Stimulated activated CD4-positive, alpha-beta T cell treated with anti-CD3 and anti-CD28 coated beads, Interleukin-1b, Interleukin-23, amount 100 ng/mL, for 24 hours (primary cell): ENCODE data around the gene TMEM50A.
"Not testable (repeated sequence)": the region's sequence is repeated elsewhere in the genome, so short reads cannot be mapped to it uniquely, and the experiment has no call there.

Experiments
- DNase-seq, 4 experiments: peaks; one replicate each; pipeline ENCODE4 v3.0.0-alpha.2; 2020; ENCODE audit warnings: low read depth in 4 of 4, low spot score in 1 of 4

Gene TMEM50A

GRCh38 chr1:25383090-25383489 lies 45.0 kb downstream of the TMEM50A start:
- DNase-seq: not testable (repeated sequence)

GRCh38 chr1:25383875-25384274 lies 45.7 kb downstream of the TMEM50A start:
- not testable (repeated sequence) for DNase-seq

- DNase-seq: not testable (repeated sequence)
Observed at GRCh38 chr1:25387096-25387495, 49.0 kb downstream of the TMEM50A start.

GRCh38 chr1:25388691-25389090 lies 50.6 kb downstream of the TMEM50A start:
- DNase-seq: not testable (repeated sequence)

- DNase-seq: not testable (repeated sequence)
Observed at GRCh38 chr1:25389721-25390120, 51.6 kb downstream of the TMEM50A start.

GRCh38 chr1:25392841-25393240 lies 54.7 kb downstream of the TMEM50A start:
- DNase-seq: no peak

- DNase-seq: not testable (repeated sequence)
Observed at GRCh38 chr1:25397549-25397948, 59.4 kb downstream of the TMEM50A start.

GRCh38 chr1:25398079-25398478 lies 59.9 kb downstream of the TMEM50A start:
- not testable (repeated sequence) for DNase-seq

GRCh38 chr1:25402947-25403803 lies 65.0 kb downstream of the TMEM50A start:
- DNase-seq: not testable (repeated sequence)

- not testable (repeated sequence) for DNase-seq
Observed at GRCh38 chr1:25405731-25406305, 67.7 kb downstream of the TMEM50A start.

- DNase-seq: not testable (repeated sequence)
Observed at GRCh38 chr1:25409641-25410427, 71.7 kb downstream of the TMEM50A start.
